NCI-H2171 (cell line): ENCODE data around the gene KANTR.
A peak's percentile ranks its signal among the peaks of the same experiment; 100 is the strongest.
"Not testable (repeated sequence)": the region's sequence is repeated elsewhere in the genome, so short reads cannot be mapped to it uniquely, and the experiment has no call there.

Experiments
- DNase-seq: peaks from one replicate; lab custom pipeline; 2025; lab: John Stamatoyannopoulos, UW

Gene KANTR

DNA sequence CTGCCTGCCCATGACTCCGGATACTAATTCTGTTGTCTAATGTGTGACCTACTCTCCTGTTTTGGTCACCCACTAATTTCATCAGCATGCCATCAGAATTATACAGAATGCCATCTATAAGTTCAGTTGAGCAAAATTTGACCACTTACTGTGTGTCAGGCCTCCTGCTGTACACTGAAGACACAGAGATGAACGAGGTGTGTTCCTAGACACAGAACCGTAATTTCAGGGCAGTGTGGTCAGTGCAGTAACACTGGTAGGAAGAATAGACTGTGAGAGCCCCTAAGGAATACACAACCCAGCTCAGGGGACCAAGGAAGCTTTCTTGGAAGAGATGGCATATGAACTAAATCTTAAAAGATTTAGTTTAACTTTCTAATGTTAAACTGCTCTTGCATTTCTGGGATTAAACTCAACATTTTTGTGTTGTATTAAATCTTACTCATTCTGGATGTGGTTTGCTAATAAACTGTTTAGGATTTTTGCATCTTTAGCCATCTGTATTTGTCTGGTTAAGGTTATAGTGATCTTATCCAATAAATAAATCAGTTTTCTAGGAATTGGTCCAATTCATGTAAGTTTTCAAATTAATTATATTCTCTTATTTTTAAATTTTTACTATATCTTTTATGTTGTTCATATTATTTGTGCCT lies 34.3 kb downstream of the KANTR start:
- no peak for DNase-seq

DNA sequence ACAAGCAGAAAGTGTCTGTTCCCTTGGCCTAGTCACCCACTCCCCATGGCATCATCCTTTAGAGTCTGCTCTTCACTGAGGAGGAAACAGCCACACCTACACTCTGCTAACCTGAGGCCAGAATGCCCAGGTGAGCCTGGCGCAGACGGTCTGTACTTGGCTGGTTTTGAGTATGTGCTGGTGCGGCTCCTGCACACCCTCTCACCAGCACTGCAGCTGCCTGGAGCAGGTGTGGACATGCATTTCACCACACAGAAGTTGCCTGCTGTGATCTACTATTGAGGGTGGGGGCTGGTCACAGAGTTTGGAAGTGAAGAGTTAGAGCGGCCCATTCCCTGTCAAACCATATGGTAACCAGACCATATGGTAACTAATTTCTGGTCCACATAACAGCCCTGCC lies 39.5 kb downstream of the KANTR start:
- peak; percentile 33 for DNase-seq

DNA sequence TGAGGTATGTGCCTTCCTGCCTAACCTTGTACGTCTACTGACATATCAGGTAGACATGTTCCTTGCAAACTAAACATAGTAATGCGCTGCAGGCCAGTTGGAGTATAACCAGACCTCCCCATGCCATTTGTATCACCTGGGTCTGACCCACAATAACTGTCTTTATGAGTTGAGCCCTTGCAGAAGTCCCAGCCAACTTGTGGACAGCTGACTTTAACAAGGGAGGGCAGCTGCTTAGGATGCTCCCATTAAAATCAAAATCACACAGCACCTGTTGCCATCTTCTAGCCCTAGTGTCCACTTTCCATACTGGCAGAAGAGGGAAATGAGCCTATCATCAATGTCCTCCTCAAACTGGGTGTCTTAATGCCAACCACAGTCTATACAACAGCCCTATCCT lies 41.6 kb downstream of the KANTR start:
- no peak for DNase-seq

DNA sequence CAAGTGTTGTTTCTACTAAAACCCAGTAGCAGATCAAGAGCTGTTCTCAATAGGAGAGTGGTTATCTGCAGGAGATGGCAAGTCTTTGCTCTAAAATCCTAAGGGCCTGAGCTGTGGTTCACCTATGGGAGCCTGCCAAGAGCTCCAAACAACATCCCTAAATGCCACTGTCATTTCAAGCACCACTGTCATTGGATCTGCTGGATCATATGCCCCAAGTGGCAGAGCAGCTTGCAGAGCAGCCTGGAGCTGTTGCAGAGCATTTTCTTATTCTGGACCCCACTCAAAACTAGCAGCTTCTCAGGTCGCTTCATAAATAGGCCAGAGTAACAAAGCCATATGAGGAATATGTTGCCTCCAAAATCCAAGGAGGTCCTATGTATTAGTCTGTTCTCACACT lies 59.6 kb downstream of the KANTR start:
- DNase-seq = no peak

DNA sequence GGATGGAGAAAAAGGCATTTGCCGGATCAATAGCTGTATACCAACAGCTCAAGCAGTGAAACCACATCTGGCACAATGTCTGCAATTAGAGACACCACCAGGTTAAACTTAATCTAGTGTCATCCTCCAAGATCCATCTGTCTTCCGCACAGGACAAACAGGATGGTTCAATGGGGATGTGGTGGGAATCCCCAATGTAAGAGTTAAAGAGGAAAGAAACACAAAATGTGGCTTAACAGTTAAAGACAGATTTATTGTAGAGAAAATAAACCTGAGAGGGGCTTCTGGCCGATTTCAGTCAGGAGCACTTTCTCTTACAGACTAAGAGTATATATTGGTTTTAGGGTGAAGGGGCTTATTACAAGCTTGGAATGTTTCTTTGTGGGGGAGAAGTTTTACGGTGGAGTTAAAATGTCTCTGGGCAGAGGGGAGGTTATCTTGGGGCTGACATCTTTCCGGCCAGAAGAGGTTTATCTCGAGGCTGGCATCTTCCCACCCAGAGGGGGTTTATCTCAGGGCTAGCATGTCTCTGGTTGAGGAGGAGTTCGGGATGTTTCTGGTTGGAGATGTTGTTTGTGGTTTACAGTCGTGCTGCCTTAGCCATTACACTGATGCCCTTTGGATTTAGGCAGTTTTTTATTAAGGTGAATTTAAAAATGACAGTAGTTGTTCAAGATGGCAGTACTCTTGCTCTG lies 61.7 kb downstream of the KANTR start:
- no peak for DNase-seq

DNA sequence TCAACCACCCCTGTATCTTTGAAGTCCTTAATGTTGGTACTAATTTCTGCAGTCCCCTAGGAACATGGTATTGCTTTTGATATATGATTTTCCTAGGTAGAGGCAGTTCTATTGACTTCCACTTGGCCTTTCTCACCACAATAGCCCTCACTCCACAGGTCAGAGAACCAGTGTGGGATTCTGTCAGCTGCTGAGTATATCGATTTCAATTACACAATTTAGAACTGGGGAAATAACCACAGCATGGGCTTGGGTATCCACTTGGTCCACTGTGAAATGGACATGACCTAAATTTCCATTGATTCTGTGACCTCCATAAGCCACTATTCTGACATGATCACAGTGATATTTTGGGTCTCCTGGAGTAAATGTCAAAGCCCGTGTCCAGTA lies 62.3 kb downstream of the KANTR start:
- DNase-seq = no peak

DNA sequence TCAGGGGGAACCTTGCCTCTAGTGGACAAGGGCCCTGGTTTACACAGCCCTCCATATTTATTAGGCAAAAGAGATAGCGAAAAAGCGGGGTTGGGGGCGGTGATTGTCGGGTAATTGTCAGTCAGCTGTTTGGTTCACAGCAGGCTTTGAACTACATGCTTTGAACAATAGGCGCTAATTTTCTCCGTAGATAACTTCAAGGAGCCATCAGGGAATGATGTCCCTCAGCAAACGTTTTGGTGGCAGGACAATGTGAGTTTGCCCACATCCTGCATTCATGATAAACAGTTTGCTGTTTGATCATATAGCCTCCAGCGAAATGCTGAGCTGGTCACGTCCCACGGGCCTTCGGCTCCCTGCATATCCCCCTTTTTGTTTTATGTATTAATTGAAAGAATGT lies 65.2 kb downstream of the KANTR start:
- no peak for DNase-seq

DNA sequence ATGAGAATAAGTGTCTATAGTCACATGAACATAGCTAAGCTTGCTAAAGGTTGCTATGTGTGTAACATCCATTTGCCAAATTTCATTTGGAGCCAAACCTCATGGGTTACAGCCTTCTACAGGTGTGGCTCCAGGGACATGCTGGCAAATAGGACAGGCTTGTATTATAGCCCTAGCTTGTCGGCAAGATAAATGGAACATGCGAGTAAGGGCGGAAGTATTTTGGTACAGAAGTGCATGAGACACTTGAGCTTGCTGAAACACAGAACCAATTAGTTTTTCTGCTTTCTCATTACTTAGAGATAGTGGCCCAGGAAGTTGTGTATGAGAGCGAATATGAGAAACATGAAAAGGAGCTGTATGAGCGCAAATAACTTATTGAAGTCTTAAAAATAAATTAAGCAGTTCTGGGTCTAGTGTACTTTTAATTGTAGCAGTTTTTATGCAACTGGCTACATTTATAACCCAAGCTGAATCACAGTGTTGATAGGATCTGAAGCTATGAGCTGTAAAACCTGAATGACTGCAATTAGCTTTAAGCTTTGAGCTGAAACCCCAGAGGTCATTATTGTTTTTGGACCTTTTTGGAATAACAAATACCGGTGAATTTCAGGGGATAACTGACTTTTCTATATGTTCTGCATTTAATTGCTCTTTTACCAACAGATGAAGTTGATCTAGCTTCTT lies 66.5 kb downstream of the KANTR start:
- no peak for DNase-seq

DNA sequence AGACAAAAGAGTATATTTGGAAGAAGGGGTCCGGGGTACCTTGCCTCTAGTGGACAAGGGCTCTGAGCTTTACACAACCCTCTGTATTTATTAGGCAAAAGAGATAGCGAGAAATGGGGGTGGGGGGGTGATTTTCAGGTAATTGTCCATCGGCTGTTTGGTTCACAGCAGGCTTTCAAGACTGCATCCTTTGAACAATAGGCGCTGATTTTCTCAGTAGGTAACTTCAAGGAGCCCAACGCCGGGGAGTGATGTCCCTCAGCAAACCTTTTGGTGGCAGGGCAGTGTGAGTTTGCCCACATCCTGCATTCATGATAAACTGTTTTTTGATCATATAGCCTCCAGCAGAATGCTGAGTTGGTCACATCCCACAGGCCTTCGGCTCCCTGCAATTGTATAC lies 69.5 kb downstream of the KANTR start:
- DNase-seq = no peak

DNA sequence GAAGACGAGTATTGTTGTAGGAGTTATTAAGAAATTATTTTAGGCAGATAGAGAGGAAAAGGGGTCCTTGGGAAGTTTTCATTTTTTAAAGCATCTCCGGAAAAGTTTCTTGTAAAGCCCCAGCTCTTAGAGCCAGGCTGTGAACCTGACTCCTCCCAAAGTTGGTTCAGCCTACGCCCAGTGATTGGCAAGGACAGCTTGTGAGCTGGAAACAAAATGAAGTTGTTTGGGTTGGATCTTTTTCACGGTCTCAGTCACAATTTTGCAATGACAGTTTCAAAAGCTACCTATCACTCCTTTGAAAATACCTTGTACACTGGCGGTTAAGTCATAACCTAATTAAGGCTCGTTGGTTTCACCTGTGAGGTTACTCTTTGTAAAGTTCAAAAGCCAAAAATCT lies 70.6 kb downstream of the KANTR start:
- not testable (repeated sequence) for DNase-seq

DNA sequence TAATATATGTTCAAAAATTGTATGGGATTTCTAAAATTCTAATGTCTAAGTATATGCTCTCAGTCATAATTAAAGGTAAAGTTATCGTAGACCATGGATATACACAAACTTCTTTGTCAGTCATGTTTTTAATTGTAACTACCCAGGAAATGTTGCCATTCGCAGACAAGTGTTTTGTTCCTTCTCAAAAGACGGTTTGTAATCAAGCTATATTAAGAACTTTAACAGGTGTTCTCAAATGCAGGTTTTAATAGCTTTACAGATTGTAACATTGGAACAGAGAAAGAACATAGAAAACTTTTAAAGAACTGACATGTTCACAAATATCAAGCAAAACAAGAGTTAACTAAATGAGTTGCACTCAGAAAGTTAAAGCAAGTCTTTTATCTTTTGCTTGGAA lies 72.2 kb downstream of the KANTR start:
- DNase-seq = no peak

DNA sequence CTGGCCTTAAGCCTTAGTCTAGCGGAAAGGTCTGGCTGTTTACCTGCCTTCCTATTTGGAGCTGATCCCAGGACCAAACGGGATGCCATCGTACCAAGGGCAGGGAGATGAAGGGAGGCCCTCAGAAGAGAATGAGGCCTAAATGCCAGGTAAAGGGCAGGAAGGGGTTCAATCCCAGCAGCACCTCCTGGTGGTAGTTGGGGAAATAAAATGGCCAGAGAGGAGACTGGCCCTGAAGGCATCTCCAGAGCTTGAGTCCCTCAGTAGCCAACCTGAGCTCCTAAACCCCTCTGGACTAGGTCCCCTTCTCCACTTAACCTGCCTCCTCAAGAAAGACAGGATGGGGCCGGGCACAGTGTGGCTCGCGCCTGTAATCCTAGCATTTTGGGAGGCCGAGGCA lies 77.4 kb downstream of the KANTR start:
- DNase-seq = no peak
